GM21390 (cell line): Measurements from ENCODE around the gene DBH.

ENCODE experiments used
- ATAC-seq: cut with Tn5 transposase; IDR thresholded peaks from one replicate; pipeline ENCODE4 v1.9.1; 2021; ENCODE audit not compliant: unreplicated experiment

DBH gene

DNA sequence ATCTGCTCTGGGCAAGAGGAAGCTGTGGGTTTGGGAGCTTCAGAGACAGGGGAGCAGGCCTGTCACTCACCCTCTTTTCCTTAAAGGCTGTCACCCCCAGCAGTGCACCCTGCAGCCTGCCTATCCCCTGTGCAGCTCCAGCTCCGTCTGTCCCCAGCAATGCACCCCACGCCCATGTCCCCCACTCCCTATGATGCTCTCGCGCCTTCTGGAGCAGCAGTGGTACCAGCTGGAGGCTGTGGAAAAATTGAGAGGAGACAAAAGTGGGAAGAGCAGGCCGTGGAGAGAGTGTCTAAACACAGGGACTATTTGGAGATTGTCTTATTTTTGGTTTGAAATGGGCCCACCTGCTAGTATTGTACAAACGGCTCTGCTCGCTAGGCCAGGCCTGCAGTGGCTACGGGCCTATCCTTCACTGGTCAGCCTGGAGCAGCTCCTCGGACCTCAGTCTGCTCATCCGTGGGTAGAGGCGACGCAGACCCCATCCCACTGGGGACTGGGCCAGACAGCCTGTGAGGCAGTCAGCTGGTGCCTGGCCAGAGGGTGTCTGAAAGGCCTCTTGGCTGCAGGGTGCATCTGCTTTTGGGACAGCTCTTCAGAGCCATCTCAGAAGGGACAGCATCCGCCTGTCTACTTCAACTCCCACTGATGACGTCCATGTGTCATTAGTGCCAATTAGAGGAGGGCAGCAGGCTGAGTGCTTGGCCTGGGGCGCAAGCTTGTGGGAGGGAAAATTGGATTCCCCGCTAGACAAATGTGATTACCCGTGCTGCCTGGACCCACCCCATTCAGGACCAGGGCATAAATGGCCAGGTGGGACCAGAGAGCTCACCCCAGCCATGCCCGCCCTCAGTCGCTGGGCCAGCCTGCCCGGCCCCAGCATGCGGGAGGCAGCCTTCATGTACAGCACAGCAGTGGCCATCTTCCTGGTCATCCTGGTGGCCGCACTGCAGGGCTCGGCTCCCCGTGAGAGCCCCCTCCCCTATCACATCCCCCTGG lies at the start of gene DBH:
TSS of gene DBH (plus strand) at position 831 of the 999 bp plus-strand sequence. CDS start at position 840, 9 bp downstream.
- ATAC-seq = no peak

DNA sequence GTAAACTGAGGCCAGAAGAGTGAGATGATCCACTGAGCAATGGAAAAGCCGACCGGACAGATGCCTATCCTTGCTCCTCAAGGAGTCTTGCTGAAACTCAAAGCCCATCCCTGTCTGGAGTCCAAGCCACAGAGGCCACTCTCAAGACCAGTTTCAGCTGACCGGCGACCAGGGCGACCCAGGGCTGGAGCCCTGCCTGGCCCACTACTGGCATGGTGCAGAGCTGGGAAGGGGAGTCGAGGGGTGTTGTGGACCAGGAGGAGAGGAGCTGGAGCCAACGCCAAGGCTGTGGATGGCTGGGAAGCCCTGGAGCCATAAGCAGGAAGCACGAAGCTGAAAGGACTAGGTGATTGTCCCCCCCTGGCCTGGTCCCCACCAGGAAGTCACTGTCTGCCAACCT lies 49.1 kb upstream of the DBH start:
- no peak for ATAC-seq

DNA sequence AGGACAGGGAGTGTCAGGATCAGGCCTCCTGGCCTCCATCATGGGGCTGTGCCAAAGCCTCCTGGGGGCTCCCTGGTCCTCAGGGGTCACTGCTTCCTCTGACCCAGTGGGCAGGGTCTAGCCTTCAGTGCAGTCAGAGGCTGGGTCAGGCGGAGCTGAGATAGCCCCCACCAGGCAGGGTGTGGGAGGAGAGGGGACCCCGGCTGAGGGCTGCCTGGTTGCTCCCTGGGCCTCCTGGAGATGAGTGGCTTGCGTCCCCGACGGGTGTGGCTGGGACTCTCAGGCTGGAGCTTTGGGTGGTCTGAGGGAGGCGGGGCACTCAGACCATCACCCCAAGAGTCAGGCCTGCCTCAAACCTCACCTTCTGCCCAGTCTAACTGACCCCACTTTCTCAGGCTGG lies 48.7 kb upstream of the DBH start:
- no peak for ATAC-seq

DNA sequence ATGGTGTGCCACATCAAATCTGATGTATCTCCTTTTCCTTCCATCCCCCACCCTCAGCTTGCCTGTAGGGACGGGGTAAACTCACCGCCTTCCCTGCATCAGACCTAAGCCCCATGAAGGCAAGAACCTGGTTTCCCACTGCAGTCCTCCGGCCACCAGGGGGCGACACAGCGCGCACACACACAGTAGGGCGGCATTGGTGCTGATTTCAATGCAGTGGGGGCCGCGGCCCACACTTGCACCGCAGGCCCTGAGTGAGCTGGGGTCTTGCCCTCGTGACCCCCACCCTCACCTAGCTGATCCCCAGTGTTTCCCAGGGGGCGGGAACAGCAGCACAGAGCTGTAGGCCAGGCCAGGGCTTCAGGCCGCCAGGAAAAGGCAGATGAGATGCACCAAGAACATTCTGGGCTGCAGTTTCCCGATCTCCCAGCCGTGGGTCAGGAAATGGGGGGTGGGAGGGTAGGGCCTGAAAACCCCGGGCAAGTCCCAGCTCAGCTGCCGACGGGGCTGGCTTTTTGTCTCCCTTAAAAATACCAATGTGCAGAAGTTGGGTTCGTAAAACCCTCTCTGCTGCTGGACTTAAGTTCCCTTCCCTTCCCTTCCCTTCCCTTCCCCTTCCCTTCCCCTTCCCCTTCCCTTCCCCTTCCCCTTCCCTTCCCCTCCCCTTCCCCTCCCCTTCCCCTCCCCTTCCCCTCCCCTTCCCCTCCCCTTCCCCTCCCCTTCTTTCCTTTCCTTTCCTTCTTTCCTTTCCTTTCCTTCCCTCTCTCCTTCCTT lies 46.5 kb upstream of the DBH start:
- no peak for ATAC-seq

DNA sequence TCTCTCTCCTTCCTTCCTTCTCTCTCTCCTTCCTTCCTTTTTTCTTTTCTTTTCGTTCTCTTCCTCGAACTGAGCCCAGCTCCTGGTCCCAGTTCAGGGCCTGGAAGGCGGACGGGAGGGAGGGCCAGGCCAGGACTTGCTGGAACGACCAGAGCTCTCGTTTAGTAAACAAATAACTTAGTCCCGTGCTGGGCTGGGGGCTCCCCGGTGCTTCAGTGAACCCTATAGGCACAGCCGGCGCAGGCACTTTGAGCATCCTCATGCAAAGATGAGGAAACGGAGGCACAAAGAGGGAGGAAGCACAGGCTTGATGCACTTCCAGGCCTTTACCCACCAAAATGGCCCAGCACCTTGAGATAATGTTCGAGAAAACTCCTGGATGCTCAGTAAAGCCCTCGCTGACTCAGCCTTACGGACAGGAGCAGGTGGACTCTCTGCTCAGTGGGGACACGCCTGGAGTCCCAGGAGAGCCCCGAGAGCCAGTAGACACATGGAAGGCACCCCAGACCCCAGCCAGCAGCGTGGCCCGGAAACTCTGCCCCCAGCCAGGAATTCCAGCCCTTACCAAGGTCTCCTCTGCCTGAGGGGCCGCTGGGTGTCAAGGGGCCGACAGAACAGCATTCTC lies 45.8 kb upstream of the DBH start:
- no peak for ATAC-seq

DNA sequence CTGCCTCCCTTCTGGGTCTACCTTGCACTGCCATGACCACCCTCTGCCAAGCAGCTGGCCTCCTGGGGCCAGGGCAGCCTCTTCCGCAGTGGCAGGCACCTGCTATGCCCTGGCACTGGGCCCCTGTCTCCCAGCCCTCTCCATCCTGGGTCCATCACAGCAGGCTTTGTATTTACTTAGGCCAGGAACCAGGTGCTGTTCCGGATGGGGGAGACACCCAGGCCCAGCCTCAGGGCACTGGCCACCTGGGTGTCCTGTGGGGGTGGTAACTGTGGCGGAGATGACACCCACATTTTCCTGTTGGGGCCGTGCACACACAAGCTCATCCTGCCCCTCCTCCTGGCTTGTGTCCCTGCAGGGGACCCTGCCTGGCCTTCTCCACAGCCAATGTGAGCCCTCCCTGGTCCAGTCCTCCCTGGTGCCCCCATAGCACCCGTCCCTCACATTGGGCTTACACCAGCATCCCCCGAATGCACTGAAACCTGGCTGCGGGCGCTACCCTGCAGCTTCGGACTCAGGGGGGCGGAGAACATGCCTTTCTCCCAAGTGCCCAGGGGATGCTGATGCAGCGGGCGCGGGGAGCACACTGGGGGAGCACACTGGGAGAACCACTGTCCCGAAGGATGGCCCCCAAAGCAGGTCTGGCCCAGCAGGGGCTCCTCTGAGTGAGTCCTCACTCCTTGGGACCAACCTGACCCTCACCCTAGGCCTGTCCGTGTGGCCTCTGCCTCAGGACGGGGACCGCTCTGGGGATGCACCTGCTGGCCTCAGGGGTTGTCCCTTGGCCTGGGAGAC lies 44.9 kb upstream of the DBH start:
- no peak for ATAC-seq

DNA sequence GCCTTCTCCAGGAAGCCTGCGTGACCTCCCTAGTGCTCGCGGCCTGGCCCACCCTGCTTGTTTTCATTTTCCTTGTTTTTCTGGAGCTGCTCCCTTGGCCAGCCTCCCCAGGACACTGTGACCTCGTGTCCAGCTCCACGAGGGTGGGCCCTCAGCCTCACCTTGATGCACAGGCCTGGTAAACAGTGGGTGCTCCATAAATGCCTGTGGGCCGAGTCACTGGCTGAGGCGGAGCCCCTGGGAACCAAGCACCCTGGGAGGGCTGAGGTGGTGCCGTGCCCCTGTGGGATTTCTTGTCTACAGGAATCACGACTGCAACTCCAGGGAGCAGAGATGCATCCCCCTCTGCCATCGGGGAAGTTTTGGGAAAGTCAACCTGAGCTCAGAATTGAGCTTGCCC lies 44.2 kb upstream of the DBH start:
- no peak for ATAC-seq

DNA sequence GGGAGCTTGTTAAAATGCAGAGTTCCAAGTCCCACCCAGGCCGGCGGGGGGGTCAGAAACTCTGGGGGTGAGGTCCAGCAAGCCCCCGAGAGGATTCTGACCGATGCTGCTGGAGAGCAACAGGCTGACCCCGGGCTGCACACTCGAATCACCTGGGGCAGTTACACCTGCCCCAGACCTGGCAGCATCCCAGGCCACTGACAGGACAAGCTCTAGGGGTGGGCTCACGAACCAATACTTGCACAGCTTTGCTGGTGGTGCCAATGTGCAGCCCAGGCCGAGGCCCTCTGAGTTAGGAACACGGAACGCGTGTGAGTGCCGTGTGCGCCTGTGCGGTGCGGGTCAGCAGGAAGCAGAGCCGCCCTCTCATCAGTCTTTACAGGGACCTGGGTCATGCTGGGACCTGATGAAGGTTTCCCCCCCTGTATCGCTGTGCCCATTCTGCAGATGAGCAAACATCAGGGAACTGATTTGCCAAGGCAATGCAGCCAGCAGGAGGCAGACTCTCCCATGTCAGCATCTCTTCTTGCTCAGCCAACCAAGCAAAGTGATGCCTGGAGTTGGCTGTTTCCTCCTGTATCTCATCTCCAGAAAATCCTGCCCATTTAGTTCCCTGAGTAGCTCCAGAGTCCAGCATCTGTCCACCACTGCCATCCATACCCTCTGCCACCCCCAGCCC lies 43.3 kb upstream of the DBH start:
- ATAC-seq = no peak

DNA sequence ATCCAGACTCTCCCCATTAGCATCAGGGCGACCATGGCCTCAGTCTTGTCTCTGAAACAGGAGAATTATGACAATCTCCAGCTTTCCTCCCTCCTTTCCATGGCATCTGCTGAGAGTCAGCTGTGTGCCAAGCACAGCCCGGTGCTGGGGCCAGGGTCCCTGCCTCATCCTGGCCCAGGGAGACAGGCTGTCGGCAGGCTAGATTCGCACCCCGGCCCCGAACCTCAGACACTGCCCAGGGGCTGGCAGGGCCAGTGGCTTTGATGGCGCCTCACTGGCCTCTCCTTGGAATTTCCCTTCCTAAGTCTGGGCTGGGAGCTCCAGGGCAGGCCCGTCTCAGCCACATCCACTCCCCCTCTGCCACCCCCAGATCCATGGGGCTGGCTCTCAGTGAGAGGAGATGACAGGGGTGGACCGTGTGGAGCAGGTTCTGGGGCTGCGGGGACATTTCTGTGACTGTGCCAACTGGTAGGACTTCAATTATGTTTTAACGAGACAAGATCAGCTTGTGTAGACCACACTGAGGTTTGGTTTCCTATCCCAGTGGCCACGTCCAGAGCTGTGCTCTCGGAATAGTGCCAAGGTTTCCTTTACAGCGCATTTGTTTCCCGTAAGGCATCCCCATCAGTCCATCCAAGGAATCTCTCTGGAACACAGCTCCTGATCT lies 42.4 kb upstream of the DBH start:
- no peak for ATAC-seq

DNA sequence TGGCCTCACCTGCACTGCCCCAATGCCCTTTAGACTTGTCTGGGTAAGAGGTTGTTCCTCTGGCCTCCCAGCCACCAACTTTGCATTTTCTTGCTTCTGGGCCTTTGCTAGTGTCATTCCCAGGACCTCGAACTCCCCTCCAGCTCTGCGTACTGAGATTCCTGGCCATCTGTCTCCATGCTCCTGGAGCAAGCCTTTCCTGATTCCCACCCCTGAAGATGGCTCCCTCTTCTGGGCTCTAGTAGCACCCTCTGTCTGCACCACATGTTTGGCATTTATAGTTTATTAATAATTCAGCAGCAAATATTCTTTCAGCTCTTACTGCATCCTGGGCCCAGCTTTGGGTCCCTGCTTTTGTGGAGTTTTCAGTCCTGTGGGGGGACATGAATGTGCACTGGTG lies 41.9 kb upstream of the DBH start:
- ATAC-seq = no peak

DNA sequence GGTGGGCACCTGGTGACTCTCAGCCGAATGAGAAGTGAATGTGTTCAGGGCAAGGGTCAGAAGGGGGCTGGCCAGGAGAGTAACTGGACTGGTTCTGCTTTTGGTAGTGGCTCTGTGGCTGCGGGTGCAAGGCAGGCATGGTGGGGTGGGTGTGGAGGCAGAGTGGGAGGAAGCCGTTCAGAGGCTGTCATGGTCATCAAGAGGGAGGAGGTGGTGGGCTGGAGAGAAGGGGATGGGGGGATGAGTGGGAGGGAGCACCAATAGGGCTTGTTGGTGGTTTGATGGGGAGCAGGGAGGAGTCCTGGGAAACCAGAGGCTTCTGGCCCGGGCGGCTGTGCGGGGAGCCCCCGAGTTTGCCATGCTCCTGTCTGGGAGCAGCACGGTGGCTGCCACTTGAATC lies 40.3 kb upstream of the DBH start:
- no peak for ATAC-seq

DNA sequence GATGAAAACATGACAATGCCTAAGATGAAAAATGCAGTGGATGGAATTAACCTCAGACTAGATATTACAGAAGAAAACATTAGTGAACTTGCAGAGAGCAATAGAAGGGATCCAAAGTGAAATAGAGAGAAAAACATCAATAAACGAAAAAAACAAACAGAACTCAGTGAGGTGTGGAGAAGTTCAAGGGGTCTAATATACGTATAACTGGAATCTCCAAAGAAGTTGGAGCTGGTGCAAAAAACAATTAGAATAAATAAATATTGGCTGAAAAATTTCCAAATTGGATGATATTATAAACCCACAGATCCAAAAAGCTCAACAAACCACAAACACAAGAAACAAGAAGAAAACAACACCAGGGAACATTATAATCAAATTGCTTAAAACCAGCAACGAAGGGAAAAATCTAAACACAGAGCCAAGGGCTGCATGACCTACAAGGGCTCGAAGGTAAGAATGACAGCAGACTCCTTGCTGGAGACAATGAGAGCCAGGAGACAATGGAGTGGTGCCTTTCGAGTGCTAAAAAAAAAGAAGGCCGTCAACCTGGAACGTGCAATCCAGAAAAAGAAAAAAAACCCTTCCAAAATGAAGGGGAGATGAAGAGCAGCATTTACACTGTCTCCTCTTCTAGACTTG lies 38.7 kb upstream of the DBH start:
- no peak for ATAC-seq

DNA sequence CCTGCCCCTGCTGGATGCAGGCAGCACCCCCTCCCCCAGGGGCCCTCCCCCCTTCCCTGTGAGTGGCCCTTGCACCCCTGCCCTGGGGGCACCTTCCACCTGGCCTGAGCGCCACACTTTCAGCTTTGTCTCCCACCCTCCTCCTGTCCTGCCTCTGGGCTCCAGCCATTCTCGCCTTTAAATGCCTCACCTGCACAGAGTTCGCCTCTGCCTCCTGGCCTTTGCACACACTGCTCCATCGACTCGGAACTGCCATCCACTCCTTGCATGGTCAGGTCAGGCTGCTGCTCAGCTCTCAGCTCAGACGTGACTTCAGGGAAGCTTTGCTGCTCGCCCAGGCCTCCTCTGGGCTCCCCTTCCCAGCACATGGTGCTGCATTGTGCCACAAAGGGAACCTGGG lies 37.2 kb upstream of the DBH start:
- ATAC-seq = no peak

DNA sequence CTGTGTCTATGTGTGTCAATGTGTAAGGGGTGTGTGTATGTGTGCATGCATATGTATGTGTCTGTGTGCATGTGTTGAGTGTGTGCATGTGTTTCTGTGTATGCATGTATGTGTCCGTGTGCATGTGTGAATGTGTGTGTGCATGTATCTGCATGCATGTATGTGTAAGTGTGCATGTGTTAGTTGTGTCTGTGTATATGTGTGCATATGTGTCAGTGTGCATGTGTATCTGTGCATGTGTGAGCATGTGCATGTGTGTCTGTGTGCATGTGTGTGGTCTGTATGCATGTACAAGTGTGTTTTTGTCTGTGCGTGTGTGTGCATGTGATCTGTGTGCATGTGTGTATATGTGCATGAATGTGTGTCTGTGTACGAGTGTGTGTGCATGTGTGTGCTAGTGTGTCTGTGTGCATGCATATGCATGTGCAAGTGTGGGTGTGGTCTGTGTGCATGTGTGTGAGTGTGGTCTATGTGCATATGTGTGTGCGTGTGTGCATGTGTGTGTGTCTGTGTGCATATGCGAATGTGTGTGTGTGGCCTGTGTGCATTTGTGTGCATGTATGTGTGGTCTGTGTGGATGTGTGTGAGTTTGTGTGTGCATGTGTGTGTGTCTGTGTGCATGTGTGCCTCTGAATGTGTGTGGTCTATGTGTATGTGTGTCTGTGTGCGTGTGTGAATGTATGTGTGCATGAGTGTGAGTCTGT lies 36.5 kb upstream of the DBH start:
- no peak for ATAC-seq

DNA sequence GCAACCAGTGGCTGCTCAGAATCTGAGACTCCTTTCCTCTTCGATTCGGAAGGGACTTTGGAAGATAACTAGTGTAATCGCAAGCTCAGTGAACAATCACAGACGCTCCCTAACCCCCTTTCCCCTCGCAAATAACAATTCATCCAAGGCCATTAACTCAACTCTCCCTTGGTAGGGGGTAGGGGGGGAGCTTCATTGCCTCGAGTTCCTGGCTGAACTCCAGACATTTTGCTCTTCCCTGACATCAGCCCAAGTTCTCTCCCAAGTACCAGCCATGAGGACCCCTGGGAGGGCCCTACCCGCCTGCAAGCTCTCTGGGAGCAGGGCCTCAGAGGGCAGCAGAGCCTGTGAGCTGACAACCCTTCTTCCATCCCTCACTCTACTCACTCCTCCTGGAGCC lies 35.4 kb upstream of the DBH start:
- ATAC-seq = no peak

DNA sequence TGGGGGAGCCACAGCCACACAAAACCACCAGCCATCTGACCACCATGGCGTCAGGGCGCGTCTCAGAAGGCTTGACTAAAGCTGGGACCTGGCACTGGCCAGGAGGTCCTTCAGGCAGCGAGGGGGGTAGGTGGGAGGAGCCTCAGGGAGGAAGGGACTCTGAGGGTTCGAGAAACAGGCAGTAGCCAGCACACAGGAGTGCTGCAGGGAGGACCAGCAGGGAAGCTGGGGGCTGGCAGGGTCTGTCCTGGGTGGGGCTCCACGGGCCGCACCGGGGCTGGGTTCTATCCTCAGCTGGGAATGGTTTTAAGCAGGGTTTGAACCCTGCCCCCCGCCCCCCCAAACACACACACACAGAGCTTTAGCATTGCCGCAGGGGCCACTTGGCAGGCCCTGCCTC lies 34.4 kb upstream of the DBH start:
- ATAC-seq = no peak

DNA sequence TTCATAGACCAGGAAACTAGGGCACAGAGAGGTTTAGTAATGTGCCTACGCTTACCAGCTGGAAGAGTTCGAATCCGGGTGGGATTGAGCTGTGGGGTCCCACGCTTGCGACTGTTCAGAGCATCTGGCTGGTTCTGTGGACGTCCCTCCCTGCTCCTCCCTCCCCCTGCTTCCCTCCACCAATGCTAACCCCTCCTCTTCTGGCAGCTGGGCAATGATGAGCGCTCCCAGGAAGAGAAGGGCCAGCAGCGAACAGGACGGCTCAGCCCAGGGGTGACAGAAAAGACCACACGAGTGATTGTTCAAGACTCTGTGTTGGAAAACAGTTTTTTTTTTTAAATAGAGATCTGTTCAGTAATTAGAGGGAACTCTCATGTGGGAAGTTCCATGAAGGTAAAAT lies 33.9 kb upstream of the DBH start:
- ATAC-seq = no peak

DNA sequence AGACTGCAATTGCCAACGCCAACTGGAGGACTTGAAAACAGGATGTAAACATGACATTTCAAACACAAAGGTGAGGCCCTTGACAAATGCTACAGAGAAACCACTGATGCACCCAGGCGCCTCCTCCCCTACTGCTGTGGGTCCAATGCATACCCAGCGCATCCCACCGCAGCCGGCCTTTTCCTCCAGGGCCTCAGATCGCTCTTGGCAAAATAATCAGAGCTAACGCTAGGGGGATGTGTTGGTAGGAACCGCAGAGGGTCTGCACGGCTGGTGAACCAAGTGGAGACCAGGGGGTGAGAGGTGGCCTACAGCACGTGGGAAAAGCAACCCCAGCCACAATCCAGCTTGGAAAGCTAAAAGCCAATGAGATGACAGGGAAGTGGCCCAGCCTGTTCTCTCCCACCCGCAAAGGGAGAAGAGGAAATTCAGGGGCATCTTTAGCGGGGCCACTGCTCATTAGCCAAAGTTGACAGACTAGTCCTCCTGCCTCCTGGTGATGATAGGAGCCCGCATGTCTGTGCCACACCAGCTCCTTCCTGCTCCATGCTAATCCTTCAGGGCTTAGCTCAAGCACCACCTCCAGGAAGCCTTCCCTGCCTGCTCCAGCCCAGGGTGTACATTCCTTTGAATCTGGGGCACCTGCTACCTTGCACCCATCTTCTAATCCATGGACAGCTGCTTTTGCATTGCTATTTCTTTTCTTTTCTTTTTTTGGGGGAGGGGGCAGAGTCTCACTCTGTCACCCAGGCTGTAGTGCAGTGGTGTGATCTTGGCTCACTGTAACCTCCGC lies 32.8 kb upstream of the DBH start:
- ATAC-seq = no peak
